Hepatocyte (in vitro differentiated cells): ENCODE data around the gene DENND5A. TPM values are rescaled to one million over a fixed set of nuclear protein-coding genes. Genes with fewer than 3 reads are reported as not detected.
"Not testable (repeated sequence)": the region's sequence is repeated elsewhere in the genome, so short reads cannot be mapped to it uniquely, and the experiment has no call there.

Source experiments
- DNase-seq: peaks from one replicate; pipeline ENCODE4 v3.0.0-alpha.2; 2016; ENCODE audit warnings: low spot score
- H2AFZ ChIP-seq: fragments of 200-600 bp; sonication (generic); 2 replicates; pipeline ENCODE4 v1.6.0; 2016; ENCODE audit warnings: antibody characterized with exemption, mild to moderate bottlenecking
- H3K27ac ChIP-seq: fragments of 200-600 bp; sonication (generic); 2 replicates; pipeline ENCODE4 v1.5.1; 2016; ENCODE audit warnings: mild to moderate bottlenecking
- H3K27me3 ChIP-seq: fragments of 200-600 bp; sonication (generic); 2 replicates; pipeline ENCODE4 v1.6.1; 2016
- H3K36me3 ChIP-seq: fragments of 200-600 bp; sonication (generic); replicated peaks from 2 replicates; pipeline ENCODE4 v1.5.1; 2016; ENCODE audit warnings: low read depth; ENCODE audit not compliant: insufficient read depth
- H3K4me1 ChIP-seq: fragments of 200-600 bp; sonication (generic); 2 replicates; pipeline ENCODE4 v1.5.1; 2016; ENCODE audit warnings: mild to moderate bottlenecking, moderate library complexity; ENCODE audit not compliant: insufficient read depth
- H3K4me2 ChIP-seq: fragments of 200-600 bp; sonication (generic); 2 replicates; pipeline ENCODE4 v1.6.0; 2016
- H3K4me3 ChIP-seq: fragments of 200-600 bp; sonication (generic); 2 replicates; pipeline ENCODE4 v1.5.1; 2016; ENCODE audit warnings: mild to moderate bottlenecking
- H3K79me2 ChIP-seq: fragments of 200-600 bp; sonication (generic); 2 replicates; pipeline ENCODE4 v1.6.0; 2017; ENCODE audit warnings: mild to moderate bottlenecking
- H3K9me2 ChIP-seq: fragments of 200-600 bp; sonication (generic); replicated peaks from 2 replicates; pipeline ENCODE4 v1.6.0; 2017; ENCODE audit warnings: mild to moderate bottlenecking; ENCODE audit not compliant: insufficient read depth
- H3K9me3 ChIP-seq: fragments of 200-600 bp; sonication (generic); 2 replicates; pipeline ENCODE4 v1.5.1; 2016; ENCODE audit warnings: low read depth, mild to moderate bottlenecking
- H4K20me1 ChIP-seq: fragments of 200-600 bp; sonication (generic); 2 replicates; pipeline ENCODE4 v1.6.0; 2016; ENCODE audit warnings: mild to moderate bottlenecking; ENCODE audit not compliant: insufficient read depth, poor library complexity, severe bottlenecking
- CTCF ChIP-seq: fragments of 200-600 bp; sonication (generic); IDR thresholded peaks from 2 replicates; pipeline ENCODE4 v1.5.1; 2016; ENCODE audit warnings: antibody characterized with exemption, mild to moderate bottlenecking; ENCODE audit not compliant: poor library complexity
- EZH2 ChIP-seq: fragments of 200-600 bp; sonication (generic); IDR thresholded peaks from 2 replicates; pipeline ENCODE4 v1.6.1; 2016; ENCODE audit warnings: antibody characterized with exemption, mild to moderate bottlenecking, borderline replicate concordance
- EZH2phosphoT487 ChIP-seq: fragments of 200-600 bp; sonication (generic); IDR thresholded peaks from one replicate; pipeline ENCODE4 v1.6.1; 2018; ENCODE audit warnings: antibody characterized with exemption, mild to moderate bottlenecking, low read depth, moderate library complexity; ENCODE audit not compliant: unreplicated experiment, severe bottlenecking
- WGBS: methylation state at CpG from one replicate; pipeline ENCODE4 v1.1.6; 2016; ENCODE audit warnings: low lambda C conversion rate; ENCODE audit errors: missing lambda C conversion rate; 5-methylcytosine and 5-hydroxymethylcytosine counted together
- polyA plus RNA-seq: library from polyadenylated mRNA; unstranded; fragments of >200 nt; fragmentation: Nextera tagmentation; extraction: Ambion mirVana; gene quantifications from 2 replicates; pipeline ENCODE4 v1.2.1, GENCODE V29; 2016
- total RNA-seq: library from RNA; depleted of rRNA; stranded (reverse); fragments of >200 nt; gene quantifications from 2 replicates; pipeline ENCODE4 v1.2.3, GENCODE V29; 2014

DENND5A gene
- total and polyA plus RNA-seq, 2 experiments from 2014 or later = 29.7 to 56.4 TPM

- Histone ChIP-seq H3K9me3 (no peaks in the 10 kb centered on the region), H3K27me3 (no peaks in the 10 kb centered on the region), H4K20me1 (peaks cover 50% of the 10 kb centered on the region), H3K4me1 (peaks cover 7% of the 10 kb centered on the region), H3K4me2 (no peak overlapping the region), H3K27ac (no peak overlapping the region), H2AFZ (no peak overlapping the region), H3K9me2 (no peaks in the 10 kb centered on the region), H3K79me2 (peaks cover 98% of the 10 kb centered on the region), H3K36me3 (no peaks in the 10 kb centered on the region), H3K4me3 (no peak overlapping the region)
- DNase-seq = no peak
- 95% methylated on average over 1 of the region's 1 CpG for WGBS
- TF ChIP-seq CTCF (no peak), EZH2 (no peak), EZH2phosphoT487 (no peak)
These were observed 39.3 kb downstream of the DENND5A start for GRCh38 chr11:9225748-9226298.

- Histone ChIP-seq H3K9me2 (no peaks in the 10 kb centered on the region), H3K79me2 (peaks cover 98% of the 10 kb centered on the region), H3K4me3 (no peak overlapping the region), H3K27ac (no peak overlapping the region), H3K36me3 (no peaks in the 10 kb centered on the region), H3K4me2 (no peak overlapping the region), H3K27me3 (no peaks in the 10 kb centered on the region), H3K9me3 (no peaks in the 10 kb centered on the region), H4K20me1 (peaks cover 43% of the 10 kb centered on the region), H2AFZ (no peak overlapping the region), H3K4me1 (no peaks in the 10 kb centered on the region)
- TF ChIP-seq EZH2 = no peak
- no peak for TF ChIP-seq EZH2phosphoT487
- TF ChIP-seq CTCF = no peak
- 77% methylated on average over 3 of the region's 3 CpGs for WGBS
- DNase-seq = no peak
These were observed 42.5 kb downstream of the DENND5A start for GRCh38 chr11:9222654-9223053.

- not testable (repeated sequence) for H3K27me3 ChIP-seq, H3K4me1 ChIP-seq, H3K4me3 ChIP-seq, H3K9me2 ChIP-seq, DNase-seq, H3K27ac ChIP-seq, H3K9me3 ChIP-seq, H3K36me3 ChIP-seq, H2AFZ ChIP-seq, H3K4me2 ChIP-seq
- WGBS = 97% methylated on average over 9 of the region's 9 CpGs
- H3K79me2 ChIP-seq = peaks cover 98% of the 10 kb centered on the region
- peaks cover 33% of the 10 kb centered on the region for H4K20me1 ChIP-seq
These were observed 44.3 kb downstream of the DENND5A start for GRCh38 chr11:9220853-9221252.

- Histone ChIP-seq H3K36me3 (no peaks in the 10 kb centered on the region), H3K79me2 (peaks cover 96% of the 10 kb centered on the region), H3K9me2 (no peaks in the 10 kb centered on the region), H3K4me1 (no peaks in the 10 kb centered on the region), H2AFZ (no peak overlapping the region), H3K4me3 (no peak overlapping the region), H3K9me3 (no peaks in the 10 kb centered on the region), H3K27ac (no peak overlapping the region), H3K27me3 (no peaks in the 10 kb centered on the region), H4K20me1 (peaks cover 22% of the 10 kb centered on the region), H3K4me2 (no peak overlapping the region)
- 81% methylated on average over 2 of the region's 2 CpGs for WGBS
- DNase-seq = no peak
- no peak for TF ChIP-seq EZH2
- TF ChIP-seq EZH2phosphoT487 = no peak
- no peak for TF ChIP-seq CTCF
These were observed 45.6 kb downstream of the DENND5A start for GRCh38 chr11:9219572-9219971.
